A204.1 (cell line): ENCODE data around the gene DPEP1.
"Not testable (repeated sequence)": the region's sequence is repeated elsewhere in the genome, so short reads cannot be mapped to it uniquely, and the experiment has no call there.

Source experiments
- FAIRE-seq: peaks from 2 replicates; lab custom pipeline; 2012; peaks lifted over from hg19 to GRCh38; lab: Jason Lieb, UNC

DPEP1 gene

GRCh38 chr16:89613231-89613953 lies at the start of gene DPEP1:
Gene DPEP1, plus strand, starts transcription at chr16:89613642. Its CDS starts 16,769 bp downstream, at chr16:89630411.
- FAIRE-seq, result no peak

- no peak for FAIRE-seq
Observed at GRCh38 chr16:89564476-89565255, 48.8 kb upstream of the DPEP1 start.

GRCh38 chr16:89565256-89565505 lies 48.3 kb upstream of the DPEP1 start:
- FAIRE-seq, result no peak

GRCh38 chr16:89565506-89566372 lies 47.7 kb upstream of the DPEP1 start:
- no peak for FAIRE-seq

- no peak for FAIRE-seq
Observed at GRCh38 chr16:89567656-89568594, 45.5 kb upstream of the DPEP1 start.

- no peak for FAIRE-seq
Observed at GRCh38 chr16:89569506-89570341, 43.7 kb upstream of the DPEP1 start.

- no peak for FAIRE-seq
Observed at GRCh38 chr16:89570342-89570923, 43.0 kb upstream of the DPEP1 start.

- not testable (repeated sequence) for FAIRE-seq
Observed at GRCh38 chr16:89570983-89571598, 42.4 kb upstream of the DPEP1 start.

- FAIRE-seq, result no peak
Observed at GRCh38 chr16:89571636-89572035, 41.8 kb upstream of the DPEP1 start.

GRCh38 chr16:89572073-89572484 lies 41.4 kb upstream of the DPEP1 start:
- no peak for FAIRE-seq

- no peak for FAIRE-seq
Observed at GRCh38 chr16:89572485-89573205, 40.8 kb upstream of the DPEP1 start.

- no peak for FAIRE-seq
Observed at GRCh38 chr16:89573826-89574680, 39.4 kb upstream of the DPEP1 start.

- no peak for FAIRE-seq
Observed at GRCh38 chr16:89574681-89575246, 38.7 kb upstream of the DPEP1 start.

GRCh38 chr16:89575247-89576152 lies 37.9 kb upstream of the DPEP1 start, which contains the start of gene CPNE7:
Gene CPNE7, plus strand, starts transcription at chr16:89575758. Its CDS starts 140 bp downstream, at chr16:89575898.
- no peak for FAIRE-seq

- FAIRE-seq, result no peak
Observed at GRCh38 chr16:89576153-89577054, 37.0 kb upstream of the DPEP1 start.
